HG03520 (cell line): ENCODE measurements around the gene PRDM16.

ENCODE experiments used
- ATAC-seq: cut with Tn5 transposase; IDR thresholded peaks from one replicate; pipeline ENCODE4 v1.9.1; 2021; ENCODE audit warnings: mild to moderate bottlenecking, moderate library complexity; ENCODE audit not compliant: unreplicated experiment

Gene PRDM16

DNA sequence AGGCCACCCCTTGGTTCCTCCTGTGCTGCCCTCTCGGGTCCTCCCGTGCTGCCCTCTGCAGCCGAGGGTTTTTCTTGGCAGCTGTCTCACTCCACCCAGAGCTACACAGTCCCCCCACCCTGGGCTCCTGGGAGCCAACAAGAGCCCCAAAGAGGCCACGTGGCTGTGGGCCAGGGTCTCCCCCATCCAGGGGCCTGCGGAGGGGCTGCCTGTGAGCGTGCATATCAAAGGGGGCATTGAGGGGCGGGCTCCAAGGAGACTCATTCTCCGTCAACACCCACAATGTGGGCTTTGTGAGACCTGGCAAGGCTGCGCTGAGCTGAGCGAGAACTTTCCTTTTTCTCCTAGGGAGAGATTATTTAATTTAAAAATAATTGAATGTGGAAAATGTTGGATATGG, 276.8 kb downstream of the PRDM16 start:
- ATAC-seq, result no peak

DNA sequence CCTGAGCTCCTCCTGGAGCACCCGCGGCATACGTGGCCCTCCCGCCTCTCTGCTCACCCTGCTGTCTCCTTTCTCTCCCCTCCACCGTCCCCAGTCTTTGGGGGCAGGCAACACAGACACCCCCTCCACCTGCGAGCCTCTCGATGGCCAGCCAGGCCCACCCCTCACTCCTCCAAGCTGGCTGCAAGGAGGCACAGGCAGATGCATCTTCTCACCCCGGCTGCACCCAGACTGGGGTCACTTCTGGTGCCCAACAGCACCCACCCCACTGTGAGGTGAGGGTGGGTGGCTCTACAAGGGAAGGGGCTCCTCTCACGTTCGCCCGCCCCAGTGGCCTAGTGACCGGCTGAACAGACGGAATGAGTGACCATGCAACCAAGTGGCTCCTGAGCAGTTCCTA, 277.5 kb downstream of the PRDM16 start:
- no peak for ATAC-seq

DNA sequence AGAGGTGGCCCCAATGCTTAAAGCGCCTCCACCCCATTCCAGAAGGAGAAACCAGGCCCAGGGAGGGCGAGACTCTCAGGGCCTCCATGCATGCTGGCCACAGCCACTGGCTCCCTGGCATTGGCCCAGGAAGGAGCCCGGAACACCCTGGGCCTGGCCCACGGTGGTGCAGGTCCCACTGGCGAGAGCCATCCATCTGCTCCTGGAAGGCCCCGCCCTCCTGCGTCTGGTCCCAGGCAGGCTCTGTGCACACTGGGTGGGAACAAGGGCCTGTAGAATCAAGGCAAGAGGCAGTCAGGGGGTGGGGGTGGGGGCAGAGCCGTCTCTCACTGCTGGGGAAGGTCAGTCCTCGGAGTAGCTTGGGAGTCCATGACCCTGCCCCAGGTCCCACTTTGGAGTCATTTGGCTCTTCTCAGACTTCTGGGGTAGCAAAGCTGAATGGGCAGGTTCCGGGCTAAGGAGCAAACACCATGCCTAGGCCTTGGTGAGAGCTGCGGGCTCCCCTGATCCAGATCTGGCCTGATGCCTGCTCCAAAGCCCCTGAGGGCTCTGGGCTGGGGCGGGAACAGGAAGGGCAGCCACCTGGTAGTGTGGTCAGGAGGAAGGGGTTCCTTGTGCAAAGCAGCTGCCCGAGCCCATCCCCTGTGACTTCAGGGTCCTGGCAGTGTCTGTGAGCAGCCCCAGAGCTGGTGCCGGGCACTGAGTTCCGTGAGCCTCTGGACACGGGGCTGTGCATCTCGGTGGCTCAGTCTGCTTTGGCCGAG, 278.4 kb downstream of the PRDM16 start:
- no peak for ATAC-seq

DNA sequence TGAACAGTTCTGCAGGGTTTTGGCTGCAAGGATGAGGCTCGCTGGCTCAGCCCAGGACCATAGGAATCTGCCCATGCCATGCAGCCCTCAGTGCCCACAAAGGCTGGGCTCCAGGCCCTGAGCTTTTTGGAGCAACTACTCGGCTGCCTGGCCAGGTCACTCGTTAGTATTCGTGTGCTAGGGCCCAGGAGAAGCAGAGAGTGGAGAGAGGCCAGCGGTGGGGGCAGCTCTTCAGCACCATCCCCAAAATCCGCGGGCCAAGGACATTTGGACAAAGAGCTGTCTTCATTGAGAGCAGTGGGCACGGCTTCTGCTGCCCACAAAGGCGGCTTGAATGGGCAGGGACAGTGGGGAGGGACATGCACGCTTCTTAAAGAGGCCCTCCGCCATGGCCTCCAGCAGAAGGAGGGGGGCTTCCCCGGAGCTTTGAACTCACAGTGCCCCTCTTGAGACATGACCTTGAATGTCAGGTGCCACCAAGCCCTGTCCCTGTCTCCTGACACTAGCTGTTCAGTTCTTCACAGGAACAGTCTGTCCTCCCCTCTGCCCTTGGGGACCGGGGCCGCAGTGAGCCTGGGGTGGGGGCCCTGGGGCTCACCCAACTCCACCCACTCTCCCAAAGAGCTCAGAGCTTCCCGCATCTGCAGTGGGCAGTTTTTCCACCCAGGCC, 279.3 kb downstream of the PRDM16 start:
- no peak for ATAC-seq

DNA sequence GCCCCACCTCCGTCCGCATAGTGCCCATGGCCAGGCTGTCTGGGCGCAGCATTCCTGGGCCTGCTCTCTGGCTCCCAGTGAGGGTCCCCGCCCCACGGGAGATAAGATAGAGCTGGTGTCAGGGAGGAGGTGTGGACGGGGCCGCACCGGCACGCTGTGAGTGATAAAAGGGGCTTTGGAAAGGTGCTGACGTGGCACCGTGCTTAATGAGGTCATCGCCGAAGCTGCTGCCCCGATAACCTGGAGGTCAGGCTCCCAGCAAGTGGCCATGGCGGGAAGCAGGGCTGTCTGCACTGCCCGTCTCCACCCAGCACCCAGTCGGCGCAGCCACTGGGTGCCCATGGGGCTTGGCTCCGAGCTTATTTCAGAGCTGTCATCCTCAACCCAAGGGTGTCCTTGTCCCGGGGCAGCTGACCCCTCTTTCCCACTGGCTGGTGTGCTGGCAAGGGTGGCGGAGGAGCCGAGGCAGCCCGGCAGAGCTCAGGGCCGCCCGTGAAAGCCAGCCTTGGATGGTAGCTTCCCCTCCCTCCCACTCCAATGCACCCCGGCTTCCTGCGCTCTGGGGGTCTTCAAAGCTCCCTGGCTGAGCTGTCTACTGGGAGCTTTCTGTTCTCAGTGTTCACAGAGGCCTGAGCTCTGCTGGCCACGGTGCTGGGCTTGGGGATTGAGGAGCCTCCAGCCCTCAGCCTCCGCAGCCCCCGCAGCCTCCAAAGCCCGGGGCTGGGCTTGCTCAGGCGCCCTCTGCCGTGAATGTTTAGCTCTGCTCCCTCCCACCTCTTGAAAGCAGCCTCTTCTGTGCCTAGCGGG, 280.4 kb downstream of the PRDM16 start:
- ATAC-seq, result no peak

DNA sequence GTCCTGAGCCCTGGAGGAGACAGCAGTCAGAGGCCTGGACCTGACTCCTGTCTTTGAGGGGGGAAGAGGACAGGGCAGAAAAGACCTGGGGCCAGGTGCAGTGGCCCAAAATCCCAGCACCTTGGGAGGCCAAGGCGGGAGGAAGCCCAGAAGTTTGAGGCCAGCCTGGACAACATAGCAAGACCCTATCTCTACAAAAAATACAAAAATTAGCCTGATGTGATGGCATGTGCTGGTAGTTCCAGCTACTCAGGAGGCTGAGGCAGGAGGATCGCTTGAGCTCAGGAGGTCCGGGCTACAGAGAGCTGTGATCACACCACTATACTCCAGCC, 280.9 kb downstream of the PRDM16 start:
- ATAC-seq, result no peak

DNA sequence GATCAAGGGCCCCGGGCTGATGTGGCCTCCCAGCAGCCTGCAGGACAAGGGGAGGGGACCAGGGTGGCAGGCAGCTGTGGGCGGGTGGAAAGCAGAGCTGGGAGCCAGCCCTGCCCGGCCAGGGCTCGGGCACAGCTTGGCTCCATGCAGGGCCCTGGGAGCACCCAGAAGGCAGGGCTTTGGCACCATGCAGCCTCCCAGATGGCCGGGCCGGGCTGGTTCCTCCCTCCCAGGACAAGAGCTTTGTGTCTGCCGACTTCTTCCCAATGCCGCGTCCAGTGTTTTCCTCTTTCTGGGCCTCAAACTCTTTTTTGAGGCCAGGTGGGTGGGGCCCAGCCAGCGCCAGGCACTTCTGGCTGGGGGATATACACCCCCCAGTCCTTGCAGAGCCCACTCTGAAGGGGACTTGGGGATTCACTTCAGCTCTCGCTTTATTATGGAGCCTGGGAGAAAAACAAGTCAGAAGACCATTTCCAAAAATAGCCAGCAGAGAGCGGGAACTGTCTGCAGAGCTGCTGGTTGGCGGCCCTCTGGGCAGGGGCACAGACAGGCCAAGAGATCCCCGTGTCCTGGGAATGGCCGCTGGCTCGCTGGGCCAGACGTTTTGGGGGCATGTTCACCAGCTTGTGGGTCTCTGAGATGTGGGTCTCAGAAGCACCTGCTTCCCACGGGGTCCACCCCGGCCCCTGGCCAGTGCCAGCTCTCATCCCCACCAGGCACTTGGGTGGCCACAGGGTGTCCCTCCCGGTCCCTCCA, 281.7 kb downstream of the PRDM16 start:
- ATAC-seq, result no peak

DNA sequence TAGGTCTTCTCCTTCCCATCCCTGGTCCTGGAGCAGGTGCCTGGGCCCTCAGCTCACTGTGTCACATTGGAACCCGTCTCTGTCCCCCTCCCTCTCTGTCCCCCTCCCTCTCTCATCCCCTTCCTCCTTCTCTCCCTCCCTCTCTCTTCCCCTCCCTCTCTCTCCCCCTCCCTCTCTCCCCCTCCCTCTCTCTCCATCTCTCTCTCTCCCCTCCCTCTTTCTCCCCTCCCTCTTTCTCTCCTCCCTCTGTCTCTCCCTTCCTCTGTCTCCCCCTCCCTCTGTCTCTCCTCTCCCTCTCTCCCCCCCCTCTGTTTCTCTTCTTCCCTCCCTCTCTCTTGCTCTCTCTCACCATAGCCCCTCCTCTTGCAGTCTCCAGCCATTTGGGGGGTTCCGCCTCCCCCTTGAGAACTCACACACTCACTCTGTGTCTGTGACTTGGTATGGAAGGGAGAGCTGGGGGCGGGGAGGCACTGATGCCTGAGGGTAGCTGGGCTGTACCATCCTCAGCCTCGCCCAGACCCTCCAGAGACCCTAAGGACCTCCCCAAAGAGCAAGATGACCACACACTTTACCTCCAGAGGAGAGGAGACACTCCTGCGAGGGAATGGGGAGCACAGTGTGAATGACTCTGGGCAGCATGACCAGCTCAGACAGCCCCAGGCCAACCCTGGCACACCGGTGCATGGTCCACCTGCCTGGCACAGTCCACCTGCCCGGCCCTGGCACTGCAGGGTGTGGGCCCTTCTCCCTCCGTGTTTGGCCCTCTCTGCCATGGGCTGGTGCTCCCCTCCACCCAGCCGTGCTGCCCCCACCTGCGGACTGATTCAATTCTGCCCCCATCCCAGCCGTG, 282.7 kb downstream of the PRDM16 start:
- ATAC-seq, result no peak

DNA sequence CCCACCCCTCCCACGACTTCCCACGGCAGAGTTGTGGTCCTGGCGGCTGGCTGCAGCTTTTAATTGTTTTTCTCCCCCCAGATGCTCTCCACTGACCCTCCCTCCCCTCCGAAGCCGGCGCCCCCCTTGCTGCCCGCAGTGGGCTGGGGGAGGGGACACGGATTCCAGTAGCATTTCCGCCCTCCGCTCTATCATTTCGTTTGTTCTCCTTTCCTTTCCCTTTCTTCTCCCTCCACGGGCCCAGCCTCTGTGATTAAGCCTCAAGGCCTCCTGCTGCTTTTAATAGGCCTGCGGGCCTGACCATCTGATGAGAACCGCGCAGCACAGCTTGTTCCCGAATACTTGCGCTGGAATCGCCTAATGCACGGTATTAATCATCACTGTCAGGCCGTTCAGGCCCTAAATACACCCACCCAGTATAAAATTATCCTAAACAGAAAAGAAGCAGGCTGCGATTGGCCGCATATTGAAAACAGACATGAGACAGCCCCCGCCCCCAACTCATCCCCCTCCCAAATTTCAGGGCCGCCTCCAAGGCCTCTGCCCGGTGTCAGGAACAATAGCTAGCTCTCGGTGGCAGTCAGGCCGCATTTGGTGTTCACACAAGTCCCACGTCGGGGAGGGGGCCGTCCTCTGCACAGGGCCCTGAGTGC, 283.4 kb downstream of the PRDM16 start:
- ATAC-seq, result no peak

DNA sequence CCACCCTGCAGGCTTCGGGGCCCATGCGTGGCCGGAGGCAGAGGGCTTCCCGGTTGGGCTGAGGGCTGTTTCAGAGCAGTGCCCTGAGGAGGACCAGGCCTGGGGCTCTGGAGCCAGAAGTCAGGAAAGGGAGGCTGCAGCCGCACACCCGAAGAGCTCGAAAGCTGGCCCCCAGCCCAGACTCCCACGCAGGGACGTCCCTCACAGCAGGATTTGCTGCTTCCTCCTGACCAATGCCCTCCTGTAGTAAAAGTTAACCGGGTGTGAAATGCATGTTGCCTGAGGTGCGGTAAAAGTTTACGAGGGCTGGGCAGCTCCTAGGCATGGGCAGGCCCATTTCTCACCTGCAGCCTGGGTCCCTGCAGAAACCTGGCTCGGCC, 283.9 kb downstream of the PRDM16 start:
- ATAC-seq, result no peak

DNA sequence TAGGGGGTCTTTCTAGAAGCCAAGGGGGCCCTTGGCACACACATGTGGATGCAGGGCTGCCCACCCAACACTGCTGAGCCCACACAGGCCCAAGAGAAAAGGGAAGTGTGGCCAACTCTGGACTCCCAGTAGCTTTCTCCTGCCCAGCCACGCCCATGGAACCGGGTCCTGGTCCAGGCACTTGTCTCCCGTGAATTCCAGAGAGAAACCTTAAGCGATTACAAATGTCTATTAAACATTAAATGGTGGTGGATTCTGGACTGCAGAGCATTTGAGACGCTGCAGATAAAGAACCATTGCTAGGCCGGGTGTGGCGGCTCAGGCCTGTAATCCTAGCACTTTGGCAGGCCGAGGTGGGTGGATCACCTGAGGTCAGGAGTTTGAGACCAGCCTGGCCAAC, 284.9 kb downstream of the PRDM16 start:
- no peak for ATAC-seq

DNA sequence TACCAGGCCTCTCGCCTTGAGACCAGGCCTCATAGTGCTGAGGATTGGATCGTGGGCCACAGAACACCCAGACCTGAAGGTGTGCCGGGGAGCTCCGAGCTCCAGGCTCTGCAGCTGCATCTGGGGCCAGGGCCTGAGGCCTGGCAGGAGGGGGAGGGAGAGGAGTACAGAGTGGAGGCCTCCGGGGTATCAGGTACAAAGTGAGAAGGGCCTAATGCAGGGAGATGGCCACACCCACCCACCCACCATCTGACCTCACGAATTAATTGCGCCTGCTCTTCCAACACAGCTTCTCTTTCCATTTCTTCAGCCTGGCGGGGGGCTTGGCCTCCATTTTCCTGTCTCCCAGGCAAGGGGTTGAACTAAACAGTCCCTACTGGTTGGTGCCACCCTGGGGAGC, 286.1 kb downstream of the PRDM16 start:
- ATAC-seq, result no peak

DNA sequence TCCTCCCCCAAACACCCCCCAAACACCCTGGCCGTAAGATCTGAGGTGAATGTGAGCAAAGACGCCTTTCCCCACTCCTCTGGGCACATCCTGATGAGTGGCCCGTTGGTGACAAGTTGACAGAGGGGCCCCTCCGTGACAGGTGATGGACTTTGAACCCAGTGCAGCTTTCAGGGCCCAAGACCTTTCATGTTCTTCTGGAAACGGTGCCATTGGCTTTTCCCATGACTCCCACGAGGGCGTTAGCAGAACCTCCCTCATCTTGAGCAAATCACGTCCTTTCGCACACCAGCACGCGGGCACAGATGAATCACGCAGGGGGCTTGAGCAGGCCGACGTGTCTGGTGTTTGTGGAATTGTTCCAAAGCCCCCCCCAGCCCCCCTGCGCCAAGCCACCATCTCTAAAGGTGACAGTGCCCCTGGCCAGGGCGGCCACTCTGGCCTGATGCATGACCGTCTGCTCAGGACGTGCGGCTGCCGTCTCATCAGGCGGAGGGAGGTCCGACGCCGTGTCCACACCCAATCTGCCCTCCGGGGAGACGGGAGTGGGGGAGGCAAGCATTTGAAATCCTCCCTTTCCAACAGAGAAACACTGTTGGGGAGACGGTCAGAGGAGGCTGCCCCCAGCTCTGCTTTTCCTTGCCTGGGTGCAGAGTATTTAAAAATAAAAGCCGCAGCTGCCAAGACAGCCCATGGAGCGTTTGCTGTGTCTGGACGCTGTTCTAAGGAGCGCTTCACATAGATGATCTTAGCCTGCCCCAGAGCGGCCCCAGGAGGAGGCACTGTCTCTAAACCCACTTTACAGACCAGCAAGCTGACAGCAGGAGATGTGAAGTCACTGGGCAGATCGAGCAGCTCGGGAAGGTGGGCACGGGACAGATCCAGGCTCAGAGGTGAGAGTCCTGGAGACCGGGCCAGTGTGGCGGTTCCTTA, 287.2 kb downstream of the PRDM16 start:
- ATAC-seq, result no peak

DNA sequence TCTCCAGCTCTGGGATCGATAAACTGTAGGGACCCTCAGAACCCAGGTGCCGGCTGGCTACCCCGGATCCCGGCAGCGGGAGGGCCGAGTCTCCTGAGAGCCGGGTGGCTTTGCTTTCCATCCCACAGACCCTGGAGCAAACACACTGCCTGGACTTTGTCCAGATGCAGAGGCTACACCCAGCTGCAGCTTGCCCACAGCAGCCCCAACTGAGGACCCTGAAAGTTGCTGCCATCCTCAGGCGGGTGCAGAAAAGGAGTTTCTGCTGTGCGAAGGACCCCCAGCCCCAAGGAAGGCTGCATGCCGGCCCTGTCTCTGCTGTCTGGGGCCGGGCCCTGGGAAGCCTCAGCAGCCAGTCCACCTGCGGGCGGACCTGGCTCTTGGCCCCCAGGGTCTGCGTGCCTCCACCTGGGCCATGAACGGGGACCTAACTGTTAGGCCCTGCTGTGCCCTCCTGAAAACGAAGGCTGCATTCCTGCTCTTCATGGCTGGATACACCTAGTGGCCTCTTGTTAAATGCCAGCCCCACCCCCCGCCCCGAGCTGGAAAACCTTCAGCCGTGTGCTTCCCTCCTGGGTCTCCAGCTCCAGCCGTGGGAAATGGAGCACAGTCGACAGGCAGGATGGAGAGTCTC, 287.9 kb downstream of the PRDM16 start:
- no peak for ATAC-seq

DNA sequence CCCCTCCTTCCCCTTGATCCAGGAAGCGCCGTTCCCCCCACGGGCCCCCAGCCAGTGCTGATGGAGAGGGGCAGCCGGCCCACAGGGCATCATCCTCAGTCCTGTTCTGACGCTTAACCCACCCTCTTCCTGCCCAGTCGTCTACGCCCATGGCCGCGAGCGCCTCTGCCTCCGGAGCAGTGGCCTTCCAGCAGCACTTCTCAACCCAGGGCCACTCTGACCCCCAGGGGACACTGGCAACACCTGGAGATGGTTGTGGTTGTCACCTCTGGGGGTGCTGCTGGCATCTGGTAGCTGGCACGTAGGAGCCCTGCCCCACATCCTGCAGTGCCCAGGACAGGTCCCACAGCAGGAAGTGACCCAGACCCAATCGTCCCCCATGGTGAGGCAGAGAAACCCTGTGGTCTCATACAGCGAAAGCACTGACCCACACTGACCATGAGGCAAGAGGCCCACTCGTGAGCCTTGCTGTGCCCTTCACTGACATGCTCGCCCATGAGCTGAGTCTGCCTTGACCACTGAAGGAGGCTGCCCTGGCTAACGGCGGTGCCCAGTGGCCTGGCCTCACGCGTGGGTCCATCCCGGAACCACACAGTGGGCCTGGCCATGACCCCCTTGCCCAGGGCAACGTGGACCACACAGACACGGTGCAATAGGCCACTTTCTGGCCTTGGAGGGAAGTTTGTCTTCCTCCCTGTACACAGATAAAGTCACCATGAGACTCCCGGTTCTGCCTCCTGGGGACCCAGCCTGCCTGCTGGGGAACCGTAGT, 288.7 kb downstream of the PRDM16 start:
- no peak for ATAC-seq

DNA sequence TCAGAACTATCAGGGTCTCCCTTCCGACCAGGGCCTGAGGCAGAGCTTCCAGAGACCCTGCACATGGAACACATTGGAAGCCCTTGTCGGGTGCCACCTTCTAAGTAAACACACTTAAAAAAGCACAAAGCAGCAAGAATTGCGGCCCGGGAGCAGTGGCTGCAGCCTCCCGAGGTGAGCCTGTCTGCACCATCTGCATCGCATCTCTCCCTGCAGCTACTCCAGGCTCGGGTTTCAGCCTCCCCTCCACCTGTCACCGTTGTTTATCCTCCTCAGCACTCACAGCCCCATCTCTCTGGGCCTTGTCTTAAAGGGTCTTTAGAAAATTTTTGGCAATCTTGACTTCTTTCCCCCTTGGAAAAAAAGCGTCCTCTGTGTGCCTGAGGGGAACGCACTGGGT, 290.3 kb downstream of the PRDM16 start:
- no peak for ATAC-seq

DNA sequence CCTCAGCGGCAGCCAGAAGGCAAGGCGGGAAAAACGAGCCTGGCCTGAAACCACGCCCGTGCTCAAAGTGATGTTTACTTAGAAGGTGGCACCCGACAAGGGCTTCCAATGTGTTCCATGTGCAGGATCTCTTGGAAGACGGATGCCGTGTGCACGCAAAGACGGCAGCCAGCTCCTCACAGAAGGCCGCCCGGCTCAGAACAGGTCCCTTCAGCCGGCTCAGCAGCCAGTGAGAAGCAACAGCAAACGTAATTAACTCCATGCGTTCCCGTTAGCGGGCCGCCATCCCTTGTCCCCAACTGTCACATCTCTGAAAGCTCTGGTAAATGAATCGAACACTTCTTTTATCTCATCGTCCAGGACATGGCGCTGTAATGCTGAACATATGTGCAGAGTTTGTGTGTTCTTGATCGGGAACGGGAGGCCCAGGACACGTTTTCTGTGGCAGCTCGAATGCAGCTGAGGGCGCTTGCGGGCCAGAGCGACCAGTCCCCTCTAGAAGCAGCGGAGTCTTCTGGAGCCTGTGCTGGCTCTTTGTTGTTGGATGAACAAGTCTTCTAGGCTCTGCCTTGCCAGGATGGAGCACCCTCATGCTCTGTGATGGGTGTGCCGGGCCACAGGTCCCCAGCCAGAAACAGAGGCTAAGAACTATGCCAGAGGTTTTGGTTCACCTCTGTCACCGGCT, 290.9 kb downstream of the PRDM16 start:
- ATAC-seq, result no peak
